ENCODE results near the gene RUNX2. TPM values are rescaled to one million over a fixed set of nuclear protein-coding genes. Genes with fewer than 3 reads are reported as not detected.

Gene RUNX2
- total and polyA plus RNA-seq, 12 donors, result 0.20 to 3.0 (median 1.6) TPM

DNA sequence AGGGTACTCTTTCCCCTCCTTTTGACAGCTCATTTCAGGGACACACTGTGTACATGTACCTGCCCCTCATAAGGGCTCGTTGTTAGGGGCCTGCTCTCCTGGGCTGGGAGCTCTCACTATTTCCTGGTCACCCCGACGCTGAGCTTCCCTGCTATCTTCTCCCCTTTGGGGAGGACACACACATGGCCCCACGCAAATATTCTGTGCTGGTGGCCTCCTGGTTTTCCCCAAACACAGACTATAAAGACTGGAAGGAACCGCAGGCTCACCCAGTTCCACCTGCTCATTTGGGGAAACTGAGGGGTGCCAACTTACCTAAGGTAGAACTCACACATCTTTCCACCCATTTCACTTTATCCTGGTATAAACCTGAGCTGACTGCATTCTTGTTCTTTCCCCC lies 351.0 kb downstream of the RUNX2 start:
- WGBS, 2 donors, result 91 to 94% methylated on average over 5 of the region's 5 CpGs
- intact Hi-C loops (cut with DNase I), result no loop called here
- H3K4me1 ChIP-seq, result peaks cover 0 to 22% (median 0%) of the 10 kb centered on the region in 9 donors

DNA sequence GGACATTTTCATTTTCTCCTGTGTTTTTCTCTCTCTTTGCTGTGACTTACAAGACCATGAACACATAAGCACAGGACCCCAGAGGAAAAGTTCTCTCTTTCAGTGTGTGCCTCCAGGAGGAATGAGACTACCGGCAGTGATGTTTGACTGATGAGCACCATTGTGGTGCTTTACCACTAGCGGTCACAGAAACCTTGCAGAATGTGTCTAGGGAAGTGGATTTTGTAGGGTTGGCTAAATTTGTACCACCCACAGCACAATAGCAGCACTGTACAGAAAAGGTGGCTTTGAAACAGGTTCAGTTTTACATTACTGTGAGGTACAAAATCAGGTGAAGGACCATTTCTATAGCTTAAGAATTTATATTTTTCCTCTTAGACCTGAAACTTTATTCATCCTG lies 351.5 kb downstream of the RUNX2 start:
- H3K27ac ChIP-seq, result no peak overlapping the region
- ATAC-seq, result no peak
- intact Hi-C loops (cut with DNase I), result no loop called here
- H3K27me3 ChIP-seq, result peaks cover 0 to 11% (median 0%) of the 10 kb centered on the region in 7 donors
- TF ChIP-seq, protein P1, sequence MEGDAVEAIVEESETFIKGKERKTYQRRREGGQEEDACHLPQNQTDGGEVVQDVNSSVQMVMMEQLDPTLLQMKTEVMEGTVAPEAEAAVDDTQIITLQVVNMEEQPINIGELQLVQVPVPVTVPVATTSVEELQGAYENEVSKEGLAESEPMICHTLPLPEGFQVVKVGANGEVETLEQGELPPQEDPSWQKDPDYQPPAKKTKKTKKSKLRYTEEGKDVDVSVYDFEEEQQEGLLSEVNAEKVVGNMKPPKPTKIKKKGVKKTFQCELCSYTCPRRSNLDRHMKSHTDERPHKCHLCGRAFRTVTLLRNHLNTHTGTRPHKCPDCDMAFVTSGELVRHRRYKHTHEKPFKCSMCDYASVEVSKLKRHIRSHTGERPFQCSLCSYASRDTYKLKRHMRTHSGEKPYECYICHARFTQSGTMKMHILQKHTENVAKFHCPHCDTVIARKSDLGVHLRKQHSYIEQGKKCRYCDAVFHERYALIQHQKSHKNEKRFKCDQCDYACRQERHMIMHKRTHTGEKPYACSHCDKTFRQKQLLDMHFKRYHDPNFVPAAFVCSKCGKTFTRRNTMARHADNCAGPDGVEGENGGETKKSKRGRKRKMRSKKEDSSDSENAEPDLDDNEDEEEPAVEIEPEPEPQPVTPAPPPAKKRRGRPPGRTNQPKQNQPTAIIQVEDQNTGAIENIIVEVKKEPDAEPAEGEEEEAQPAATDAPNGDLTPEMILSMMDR (IDR thresholded peaks at IDR 0.05), result no peak
- 95% methylated on average over 2 of the region's 2 CpGs for WGBS, 2 donors
- DNase-seq, result no peak
- peaks cover 0 to 22% (median 0%) of the 10 kb centered on the region in 9 donors for H3K4me1 ChIP-seq
- H3K4me3 ChIP-seq, result no peak overlapping the region
- peaks cover 0 to 30% (median 8%) of the 10 kb centered on the region in 11 donors for H3K9me3 ChIP-seq
- no peaks in the 10 kb centered on the region for H3K36me3 ChIP-seq

More for the DNA sequence above, 351.0 kb downstream of the RUNX2 start:
- DNase-seq, result no peak
- Histone ChIP-seq H3K27me3 (peaks cover 0 to 11% (median 0%) of the 10 kb centered on the region in 7 donors), H3K9me3 (peaks cover 0 to 30% (median 8%) of the 10 kb centered on the region in 11 donors), H3K36me3 (no peaks in the 10 kb centered on the region), H3K27ac (no peak overlapping the region), H3K4me3 (no peak overlapping the region)
- TF ChIP-seq, protein P1 (IDR thresholded peaks at IDR 0.05), result no peak
- ATAC-seq, result no peak

DNA sequence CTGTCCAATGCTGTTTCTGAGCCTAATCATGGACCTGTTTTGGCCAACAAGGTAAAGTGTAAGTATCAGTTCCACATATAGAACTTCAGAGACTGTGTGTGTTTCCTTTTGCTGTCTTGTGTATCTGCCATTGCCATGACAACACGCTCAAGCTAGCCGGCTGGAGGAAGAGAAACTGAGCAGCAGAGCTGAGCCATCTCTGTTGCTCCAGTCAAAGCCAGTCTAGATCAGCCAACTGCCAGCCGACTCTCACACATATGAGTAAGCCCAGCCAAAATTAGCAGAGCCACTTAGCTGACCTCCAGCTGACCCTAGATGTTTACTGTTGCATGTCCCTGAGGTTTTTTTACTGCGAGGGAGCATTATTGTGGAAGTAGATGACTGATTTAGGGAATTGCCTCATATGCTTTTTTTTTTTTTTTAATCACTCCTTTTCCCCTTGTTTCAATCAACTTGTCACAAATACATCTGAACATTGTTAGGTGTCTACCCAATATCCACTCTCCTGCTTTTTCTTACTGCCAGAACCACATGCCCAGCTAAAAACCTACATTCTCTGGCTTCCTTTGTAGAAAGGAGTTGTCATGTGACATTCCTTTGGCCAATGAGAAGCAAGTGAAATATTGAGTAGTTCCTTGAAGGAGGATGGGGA lies 353.9 kb downstream of the RUNX2 start:
- peaks cover 0 to 35% (median 8%) of the 10 kb centered on the region in 11 donors for H3K9me3 ChIP-seq
- no peak for DNase-seq
- TF ChIP-seq, protein P1 (IDR thresholded peaks at IDR 0.05), result no peak
- no peaks in the 10 kb centered on the region for H3K27me3 ChIP-seq
- peak overlapping the region in 1 of 10 donors; percentile 32 for H3K27ac ChIP-seq
- H3K36me3 ChIP-seq, result no peaks in the 10 kb centered on the region
- ATAC-seq, result peak in 3 of 8 donors; percentile 41 to 79 (median 51)
- peaks cover 0 to 15% (median 0%) of the 10 kb centered on the region in 9 donors for H3K4me1 ChIP-seq
- 49 to 54% methylated on average over 4 of the region's 4 CpGs for WGBS, 2 donors
- H3K4me3 ChIP-seq, result no peak overlapping the region
- intact Hi-C loops (cut with DNase I), result no loop called here

DNA sequence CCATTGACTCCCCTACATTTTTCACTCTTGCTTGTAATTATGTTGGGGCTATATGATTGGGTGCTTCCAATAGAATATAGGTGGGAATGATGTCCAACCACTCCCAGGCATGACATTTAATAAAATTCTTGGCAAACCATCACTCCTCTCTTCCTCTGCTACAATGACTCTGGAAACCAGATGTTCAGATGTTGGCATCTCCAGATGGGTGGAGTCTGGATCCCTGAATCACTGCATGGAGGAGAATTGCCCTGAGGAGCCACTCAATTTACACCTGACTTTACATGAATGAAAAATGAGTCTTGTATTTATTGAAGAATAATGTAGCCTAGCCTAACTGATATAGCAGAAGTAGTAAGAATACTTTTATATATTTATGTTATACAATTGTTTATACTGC lies 356.3 kb downstream of the RUNX2 start:
- no peak overlapping the region for H3K27ac ChIP-seq
- H3K27me3 ChIP-seq, result no peaks in the 10 kb centered on the region
- no peak for ATAC-seq
- no peaks in the 10 kb centered on the region for H3K4me1 ChIP-seq
- TF ChIP-seq, protein P1 (IDR thresholded peaks at IDR 0.05), result no peak
- DNase-seq, result no peak
- intact Hi-C loops (cut with DNase I), result no loop called here
- peaks cover 0 to 35% (median 8%) of the 10 kb centered on the region in 11 donors for H3K9me3 ChIP-seq
- H3K4me3 ChIP-seq, result no peak overlapping the region
- no peaks in the 10 kb centered on the region for H3K36me3 ChIP-seq
